Stimulated activated CD4-positive, alpha-beta T cell treated with anti-CD3 and anti-CD28 coated beads, TNF-alpha, amount 100 ng/mL, for 24 hours (primary cell): Measurements from ENCODE around the gene NR6A1.
A peak's percentile ranks its signal among the peaks of the same experiment; 100 is the strongest.

Experiments used
- DNase-seq, 3 experiments: peaks; one replicate each; pipeline ENCODE4 v3.0.0-alpha.2; 2020; ENCODE audit warnings: low read depth in 3 of 3

NR6A1 gene

DNA sequence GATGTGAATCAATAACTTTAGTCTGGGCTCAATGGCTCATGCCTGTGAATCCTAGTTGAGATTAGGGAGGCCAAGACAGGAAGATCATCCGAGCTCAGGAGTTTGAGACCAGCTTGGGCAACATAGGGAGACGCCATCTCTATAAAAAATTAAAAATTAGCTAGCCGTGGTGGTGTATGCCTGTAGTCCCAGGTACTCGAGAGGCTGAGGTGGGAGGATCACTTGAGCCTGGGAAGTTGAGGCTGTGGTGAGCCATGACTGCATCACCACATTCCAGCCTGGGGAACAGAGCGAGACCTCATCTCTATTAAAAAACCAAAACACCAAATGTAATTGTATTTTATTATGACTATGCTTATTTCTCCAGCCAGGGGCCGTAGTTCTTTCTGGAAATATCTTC lies 194.4 kb downstream of the NR6A1 start:
- DNase-seq = no peak

DNA sequence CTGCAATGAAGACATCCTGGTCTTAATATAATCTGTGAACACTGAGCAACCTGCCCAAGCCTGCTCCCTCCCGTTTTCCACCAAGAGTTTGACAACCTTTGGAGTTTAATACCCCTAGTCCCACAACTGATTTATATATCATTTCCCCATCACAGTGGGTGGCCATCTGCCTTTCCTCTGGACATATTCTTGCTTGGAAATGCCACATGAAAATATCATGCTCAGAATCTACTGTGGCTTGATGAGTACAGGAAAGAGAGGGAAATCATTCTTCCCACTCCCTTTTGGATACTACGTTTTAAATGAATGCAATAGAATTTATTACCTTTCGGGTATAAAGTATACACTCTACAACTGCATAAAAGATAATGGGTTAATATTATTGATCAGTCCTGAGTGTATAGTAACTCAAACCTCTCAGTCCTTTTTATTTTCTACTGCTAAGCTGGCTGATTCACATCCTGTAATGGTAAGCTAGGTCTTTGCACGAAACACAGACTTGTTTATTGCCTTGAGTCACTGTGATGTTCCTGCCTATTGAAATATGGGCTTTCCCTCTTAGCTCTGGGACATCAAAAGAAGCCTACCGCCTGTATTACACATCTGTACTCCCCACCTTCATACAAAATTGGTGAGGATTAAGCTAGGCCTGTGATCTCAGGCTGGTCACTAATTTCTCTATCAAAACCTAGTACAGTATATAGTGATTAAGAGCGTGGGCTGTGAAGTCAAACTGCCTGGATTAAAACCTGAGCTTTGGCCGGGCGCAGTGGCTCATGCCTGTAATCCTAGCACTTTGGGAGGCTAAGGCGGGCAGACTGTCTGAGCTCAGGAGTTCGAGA lies 196.4 kb downstream of the NR6A1 start:
- DNase-seq = no peak

DNA sequence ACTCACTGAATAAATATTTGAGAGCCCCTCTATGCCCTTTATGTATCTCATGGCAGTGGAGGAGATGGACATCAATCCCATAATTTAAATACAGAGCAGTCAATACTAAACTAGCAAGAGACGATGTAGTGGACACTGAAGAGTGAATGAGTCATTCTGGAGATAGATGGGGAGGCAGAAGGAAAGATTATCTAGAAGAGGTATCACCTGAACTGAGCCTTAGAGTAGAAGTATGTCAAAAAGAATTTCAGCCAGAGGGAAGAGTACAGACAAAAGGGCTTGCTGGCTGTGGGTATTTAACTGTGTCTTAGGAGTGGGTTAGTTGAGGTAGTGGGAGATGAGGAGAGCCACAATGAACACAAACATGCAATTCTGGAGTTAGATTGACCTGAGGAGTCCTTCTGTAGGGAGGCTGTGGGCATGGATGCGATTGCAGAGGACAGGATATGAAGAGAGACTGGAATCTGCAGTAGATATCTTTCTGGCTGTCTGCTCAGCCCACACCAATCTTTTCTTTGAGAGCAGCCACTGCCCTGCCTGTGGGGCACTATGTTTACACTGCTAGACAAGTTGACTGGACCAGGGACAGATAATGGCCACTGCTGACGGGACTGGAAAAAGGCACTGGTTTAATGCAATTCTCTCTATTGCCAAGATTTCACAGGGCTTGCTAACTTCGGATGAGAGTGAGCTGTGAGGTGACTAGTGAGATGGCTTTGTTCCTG lies 200.0 kb downstream of the NR6A1 start:
- no peak for DNase-seq

DNA sequence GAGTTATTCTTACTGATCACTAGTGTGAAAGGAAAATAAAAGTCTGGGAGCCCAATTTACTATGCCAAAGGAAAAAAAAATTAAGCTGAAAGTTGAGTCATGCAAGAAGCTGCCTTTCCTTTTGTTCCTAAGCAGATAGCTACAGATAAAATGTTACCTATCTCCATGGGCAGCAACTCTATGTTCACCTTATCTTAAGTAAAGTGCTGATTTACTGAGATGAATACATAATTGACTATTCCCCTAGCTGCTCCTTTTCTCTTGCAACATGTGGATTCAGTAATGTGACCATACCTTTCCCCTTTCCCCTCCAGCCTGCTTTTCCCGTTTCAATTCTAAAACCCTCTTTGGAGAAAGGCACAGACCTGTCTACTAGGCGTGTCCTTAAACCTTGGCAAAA lies 201.2 kb downstream of the NR6A1 start:
- no peak for DNase-seq

DNA sequence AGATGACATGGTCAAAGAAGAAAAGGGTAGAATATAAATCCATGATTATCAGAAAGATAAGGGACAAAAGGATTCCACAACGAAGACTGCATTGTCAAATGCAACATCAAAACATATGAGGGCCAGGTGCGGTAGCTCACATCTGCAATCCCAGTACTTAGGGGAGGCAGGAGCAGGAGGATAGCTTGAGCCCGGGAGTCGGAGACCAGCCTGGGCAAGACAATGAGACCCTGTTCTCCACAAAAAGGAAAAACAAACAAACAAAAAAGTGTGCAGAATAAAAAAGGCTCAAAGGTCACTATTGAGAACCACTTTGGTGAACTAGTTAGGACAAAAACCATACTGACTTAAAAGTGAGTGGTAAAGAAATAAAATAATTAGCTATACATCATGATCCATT lies 203.7 kb downstream of the NR6A1 start:
- DNase-seq = no peak

DNA sequence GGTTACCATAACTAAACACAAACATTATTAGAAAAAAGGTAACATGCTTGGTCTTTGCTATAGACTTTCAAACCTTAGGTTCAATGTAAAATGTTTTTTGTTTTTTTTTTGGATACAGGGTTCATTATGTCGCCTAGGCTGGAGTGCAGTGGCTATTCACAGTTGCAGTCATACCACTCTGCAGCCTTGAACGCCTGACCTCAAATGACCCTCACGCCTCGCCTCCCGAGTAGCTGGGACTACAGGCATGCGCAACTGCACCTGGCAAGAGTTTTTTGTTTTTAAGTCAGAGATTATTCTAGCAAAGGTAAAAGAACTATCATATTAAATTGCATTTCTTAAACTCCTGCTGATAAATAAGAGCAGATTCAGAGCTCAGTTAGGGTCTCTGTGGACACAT lies 208.8 kb downstream of the NR6A1 start:
- DNase-seq = no peak

DNA sequence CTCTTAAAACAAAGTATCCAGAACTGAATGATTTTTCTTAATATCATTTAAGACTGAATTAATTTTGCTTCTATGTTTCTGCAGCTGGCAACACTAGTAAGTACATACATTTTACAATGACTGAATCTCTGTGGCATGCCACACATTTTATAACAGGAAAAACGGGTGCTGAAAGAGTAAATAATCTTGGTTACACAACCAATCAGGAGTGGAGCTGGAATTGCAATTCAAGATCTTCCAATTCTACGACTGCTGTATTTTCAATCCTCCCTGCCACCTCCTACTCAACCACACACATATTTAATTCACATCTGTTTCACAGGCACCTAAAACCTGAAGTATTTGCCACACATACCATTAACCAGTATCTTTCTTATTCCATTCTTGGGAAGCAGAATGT lies 211.2 kb downstream of the NR6A1 start:
- DNase-seq = no peak

DNA sequence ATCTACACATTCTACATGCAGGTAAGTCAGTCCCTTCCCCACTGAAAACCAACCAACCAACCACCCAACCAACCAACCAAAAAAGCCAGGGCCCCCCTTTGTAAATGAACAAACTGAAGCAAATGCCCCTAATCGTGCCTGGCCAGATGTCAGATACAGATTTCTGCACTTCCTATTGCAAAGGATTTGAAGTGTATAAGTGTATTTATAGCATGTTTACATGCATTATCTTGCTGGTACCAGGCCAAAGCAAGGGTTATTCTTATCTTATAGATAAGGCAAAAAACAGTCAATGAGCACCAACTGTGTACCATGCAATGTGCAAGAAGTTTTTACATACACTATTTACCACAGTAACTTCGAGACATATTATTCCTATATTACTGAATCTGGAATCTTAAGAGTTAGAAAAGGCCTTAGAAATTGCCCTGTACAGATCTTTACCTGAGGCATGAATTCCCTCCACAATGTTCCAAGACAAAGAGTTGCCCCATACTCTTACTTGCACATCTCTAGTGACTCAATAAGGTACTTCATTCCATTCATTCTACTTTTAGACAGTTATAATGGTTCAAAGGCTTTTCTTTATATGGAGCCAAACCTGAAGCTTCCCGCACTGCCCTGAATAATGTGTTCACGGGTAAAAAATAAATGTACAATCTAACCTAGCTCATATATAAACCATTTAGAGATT lies 212.2 kb downstream of the NR6A1 start:
- DNase-seq = no peak

DNA sequence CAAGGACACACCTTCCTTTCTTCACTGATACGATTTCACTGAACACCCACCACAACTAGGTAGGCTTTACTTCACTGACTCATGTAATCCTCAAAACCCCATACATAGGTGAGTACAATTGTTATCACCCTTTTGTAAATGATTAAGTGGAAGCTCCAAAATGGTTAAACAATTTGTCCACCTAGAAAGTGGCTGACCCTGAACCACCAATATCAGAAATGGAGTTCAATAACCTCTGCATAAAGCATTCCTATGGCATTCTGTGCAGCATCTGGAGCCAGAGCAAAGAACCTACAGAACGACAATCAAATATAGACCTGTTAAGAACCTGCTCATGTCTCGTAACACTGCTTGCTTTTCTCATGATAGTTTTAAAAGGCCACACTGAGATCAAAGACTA lies 213.2 kb downstream of the NR6A1 start:
- no peak for DNase-seq

DNA sequence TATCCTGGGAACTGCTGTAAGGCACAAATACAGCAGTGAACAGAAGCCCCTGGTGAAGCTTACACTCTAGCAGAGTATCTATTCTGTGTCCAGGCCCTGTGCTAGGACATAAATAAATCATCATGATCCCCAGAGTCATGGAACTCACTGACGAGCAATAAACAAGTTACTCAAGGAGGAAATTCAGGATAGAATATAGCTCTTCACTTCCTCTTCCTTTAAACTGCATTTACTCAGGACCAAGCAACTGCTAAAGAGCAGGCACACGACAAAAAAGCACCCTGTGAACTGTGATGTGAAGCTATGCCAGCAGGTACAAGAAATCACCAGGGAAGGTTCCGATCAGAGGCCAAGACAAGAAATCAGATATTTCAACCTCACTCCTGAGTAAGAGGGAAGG lies 216.1 kb downstream of the NR6A1 start:
- no peak for DNase-seq

DNA sequence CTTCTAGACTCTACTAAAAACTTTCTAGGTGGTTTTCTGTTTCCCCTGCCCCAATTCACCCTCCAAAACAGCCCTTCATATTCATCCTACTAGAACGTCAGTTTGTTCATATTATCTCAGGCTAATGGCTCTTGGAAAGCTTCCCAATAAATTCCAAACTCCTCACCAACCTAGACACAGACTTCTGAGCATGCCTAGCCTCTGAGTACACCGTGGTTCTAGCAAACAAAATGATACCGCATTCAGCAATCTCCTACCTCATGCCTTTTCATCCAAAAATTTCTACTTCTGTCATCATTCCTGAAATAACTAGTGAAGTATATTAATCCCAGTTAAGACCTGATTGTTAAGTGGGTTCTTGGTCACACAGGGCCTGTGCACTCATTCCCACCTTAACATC lies 217.4 kb downstream of the NR6A1 start:
- no peak for DNase-seq

DNA sequence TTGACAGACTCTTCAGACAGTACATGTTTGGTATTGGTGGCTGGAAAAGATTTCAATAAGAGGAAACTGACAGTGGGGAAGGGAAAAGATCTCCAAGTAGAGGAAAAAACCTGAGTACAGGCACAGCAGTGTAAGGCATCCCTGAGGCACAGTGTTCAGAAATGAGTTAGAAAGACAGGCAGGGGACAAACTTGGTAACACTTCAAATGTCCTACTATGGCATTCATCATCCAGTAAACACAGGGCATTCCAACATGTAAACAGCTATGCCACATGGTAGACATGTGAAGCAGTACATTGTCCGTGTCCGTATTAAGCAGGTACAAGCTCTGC lies 218.9 kb downstream of the NR6A1 start:
- DNase-seq = no peak

DNA sequence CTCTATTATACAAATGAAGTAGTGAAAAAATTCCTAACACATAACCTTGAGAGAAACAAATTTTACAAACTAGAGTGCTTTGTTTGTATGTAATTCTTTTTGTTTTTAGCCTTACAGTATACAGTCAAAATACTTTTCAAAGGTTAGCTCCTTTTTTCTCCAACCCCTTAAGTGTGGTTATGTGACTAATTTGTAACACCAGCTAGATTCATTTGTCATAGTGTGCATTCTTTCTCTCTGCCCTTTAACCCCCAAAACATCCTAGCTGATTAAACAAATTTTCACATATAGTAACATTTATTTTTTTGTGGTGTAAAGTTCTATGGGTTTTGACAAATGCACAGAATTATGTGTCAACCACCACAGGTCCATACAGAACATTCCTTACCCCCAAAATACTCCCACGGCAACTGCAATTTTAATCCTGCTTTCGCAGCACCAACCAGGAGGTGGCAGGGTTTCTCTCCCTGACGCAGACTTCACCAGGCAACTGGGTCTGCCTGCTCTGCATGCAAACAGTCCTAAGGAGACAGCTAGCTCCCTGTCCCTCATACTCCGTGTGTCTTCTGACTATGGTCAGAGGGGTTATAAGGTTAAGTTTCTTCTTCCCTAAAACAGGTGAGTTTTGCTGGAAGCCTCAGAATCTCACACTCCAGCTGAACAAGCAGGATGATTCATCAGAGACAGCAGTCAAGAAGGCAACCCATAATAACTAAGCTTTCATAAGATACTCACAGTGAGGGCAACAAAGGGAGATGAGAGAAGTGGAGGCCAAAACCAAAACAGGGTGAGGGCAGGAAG lies 219.4 kb downstream of the NR6A1 start:
- peak in 2 of 3 experiments; percentile 0 to 12 for DNase-seq

DNA sequence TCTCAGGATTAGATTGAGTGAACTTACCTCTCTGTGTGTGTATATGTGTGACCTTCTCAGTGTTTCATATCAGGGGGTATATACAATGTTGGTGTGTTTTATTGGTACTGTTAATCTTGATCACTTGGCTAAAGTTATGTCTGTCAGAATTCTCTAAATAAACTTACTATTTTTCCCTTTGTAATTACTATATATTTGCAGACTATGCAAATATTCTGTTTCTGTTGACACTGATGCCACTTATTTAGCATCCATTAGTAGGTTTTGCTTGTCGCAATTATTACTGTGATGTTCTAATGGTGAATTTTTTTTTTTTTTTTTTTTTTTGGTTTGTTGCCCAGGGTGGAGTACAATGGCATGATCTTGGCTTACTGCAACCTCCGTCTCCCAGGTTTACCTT lies 221.0 kb downstream of the NR6A1 start:
- DNase-seq = no peak

DNA sequence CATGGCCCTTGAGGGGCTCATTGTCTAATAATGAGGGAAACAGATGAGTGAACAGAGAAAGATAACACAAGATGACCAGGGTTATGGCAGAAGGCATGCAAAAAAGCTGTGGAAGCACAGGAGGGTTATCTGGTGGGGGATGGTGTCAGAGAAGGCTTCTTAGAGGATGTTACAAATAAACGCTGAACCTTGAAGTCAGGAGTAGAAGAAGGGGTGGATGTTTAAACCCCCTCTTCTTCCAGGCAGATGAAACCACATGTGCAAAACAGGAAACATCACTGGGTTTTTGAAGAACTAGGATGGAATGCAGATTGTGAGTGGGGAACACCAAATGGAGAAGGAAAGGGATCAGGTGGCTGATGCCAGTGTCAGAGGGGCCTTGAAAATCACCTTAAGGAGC lies 222.1 kb downstream of the NR6A1 start:
- no peak for DNase-seq

DNA sequence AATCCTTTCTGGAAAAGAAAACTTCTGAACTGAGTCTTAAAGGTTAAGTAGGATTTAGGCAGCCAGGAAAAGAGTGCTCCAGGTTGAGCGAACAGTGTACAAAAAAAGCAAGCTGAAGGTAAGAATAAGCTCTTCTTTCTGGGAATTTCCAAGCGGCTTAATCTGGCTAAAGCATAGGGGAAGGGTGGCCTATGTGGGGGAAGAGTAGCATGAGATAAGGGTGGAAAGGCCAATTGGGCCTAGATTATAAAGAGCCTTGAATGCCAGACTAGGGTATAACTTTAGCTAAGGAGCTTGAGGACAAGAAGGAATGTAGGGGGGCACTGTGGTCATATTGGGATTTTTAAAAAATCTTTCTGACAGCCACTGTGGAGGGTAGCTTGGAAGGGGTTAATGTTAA lies 226.6 kb downstream of the NR6A1 start:
- no peak for DNase-seq

DNA sequence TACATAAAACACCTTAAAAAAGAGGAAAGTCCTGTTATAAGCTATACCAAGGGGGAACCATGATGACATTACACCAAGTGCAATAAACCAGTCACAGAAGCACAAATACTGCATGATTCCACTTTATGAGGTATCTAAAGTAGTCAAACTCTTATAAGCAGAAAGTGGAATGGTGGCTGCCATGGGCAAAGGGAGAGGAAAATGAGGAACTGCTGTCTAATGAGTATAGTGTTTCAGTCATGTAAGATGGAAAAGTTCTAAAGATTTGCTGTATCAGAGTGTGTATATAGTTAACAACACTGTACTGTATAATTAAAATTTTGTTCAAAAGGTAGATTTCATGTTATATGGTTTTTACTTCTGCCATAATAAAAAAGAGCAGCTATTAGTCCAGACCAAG lies 229.3 kb downstream of the NR6A1 start:
- no peak for DNase-seq

DNA sequence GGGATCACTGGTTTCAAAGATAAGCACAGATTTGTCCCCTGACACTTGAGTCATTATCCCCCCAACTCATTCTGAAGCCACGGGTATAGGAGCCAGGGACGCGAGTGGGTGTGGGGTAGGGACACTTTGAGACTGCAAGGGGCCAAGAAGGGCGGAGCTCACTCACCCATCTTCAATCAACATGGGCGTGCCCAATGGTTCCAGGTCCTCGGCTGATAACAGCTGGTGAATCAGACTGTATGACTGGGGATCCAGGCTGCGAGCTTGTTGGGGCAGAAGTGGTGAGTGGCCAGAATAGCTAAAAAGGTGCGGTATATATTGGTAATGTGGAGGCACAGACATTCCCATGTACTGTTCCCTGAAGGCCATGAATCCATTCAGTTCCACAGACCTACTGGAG lies 233.2 kb downstream of the NR6A1 start:
- DNase-seq = no peak

DNA sequence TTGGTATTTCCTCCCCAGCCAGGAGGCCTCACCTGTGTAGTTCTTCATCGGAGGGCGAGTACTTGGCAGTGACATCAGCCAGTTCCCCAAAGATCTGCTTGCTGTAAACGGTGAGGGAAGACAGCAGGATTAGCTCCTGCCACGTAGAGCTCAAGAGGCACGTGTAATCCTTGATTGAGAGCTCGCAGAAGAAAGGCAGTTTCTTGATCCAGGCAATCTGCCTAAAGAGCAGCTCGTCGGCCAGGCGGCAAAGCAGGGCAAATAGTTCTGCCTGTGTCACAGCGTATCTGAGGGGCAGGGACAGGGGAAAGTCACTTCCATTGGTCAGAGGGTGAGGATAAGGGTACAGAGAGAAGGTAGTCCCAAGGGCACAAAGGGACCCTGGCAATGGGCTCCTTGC lies 235.3 kb downstream of the NR6A1 start:
- no peak for DNase-seq

DNA sequence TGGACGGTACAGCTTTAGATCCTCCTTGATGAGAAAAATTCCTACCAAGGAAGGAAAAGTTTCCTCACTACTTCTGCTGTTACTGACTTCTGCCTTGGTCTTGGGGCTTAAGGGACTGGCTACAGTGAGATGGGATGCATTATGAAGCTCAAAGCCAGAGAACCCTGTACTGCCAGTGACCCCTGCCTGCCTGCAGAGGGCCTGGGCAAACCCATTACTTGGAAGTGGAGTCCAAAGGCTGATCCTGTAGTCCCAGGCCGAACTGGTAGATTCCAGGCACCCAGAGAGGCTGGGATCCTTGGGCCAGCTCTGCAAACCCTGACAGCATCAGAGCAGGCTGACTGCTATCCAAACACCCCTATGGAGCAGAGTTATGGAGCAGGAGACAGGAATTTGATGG lies 238.2 kb downstream of the NR6A1 start:
- no peak for DNase-seq

DNA sequence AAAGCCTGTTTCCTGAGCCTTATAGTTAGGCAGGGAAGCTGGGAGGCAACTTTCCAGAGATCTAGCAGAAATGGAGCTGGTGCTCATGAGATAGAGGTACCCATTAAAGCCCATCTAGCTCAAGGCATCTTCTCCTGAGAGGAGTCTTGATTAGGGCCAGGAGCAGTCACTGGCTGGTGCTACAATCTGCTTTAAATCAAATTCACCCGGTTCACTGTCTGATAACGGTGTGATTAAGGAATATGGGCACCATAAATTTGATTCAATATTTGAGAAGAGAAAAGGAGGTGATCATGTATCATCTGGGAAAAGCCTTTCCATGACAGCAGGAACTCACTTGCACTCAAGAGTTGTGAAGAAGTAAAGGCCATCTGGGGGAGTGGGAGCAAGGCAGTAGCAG lies 240.0 kb downstream of the NR6A1 start:
- DNase-seq = no peak

DNA sequence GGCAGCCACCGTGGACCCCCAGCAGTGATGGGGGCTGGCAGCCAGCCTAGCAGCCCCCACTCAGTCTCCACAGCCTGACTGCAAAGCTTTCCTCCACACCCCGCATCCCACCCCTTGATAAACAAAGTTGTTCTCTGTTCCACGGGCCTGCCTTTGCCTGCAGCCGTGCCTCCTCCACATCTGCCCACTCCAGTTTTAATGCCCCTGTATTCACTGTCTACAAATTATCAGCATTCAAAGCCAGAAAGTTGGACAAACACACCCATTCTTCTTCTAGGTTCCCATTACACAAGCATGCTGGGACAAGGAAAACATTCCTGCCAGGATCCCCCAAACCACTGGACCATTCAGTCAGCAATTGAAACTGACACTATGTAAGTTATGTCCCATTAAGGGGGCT lies 240.9 kb downstream of the NR6A1 start:
- no peak for DNase-seq
